ENCODE data around the gene EXOC3L1.

The EXOC3L1 gene

DNA sequence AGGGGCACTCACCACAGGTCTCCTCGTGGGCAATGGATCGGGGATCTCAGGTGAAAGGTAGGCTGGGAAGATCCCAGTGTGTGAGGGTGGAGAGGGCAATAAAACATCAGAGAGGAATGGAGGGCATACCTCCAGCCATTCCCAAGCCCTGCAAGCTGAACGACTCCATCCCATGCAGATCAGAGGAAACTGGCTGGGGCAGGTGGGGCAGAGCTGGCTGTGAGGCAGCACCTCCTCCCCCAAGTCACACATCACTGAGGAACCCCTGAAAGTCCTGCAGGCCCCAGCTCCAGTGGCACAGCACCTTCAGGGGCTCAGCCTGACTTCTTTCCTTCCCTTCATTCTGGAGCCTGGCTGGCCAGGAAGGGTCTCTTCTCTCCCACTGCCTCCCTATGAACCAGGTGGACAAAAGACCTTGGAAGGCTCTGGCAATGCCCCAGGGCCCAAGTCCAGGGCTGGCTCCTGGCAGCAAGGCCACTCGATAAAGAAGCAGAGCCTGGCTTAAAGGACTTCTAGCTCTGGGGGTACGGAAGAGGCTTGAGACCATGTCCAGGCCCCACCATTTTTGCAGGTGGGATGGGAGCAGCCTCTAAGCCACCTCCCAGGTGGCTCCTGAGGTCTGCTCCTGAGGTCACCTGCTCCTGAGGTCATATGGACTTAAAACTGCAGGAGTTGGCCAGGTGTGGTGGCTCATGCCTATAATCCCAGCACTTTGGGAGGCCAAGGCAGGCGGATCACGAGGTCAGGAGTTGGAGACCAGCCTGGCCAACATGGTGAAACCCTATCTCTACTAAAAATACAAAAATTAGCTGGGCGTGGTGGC lies 23.5 kb upstream of the EXOC3L1 start:
- TF ChIP-seq, protein P1, sequence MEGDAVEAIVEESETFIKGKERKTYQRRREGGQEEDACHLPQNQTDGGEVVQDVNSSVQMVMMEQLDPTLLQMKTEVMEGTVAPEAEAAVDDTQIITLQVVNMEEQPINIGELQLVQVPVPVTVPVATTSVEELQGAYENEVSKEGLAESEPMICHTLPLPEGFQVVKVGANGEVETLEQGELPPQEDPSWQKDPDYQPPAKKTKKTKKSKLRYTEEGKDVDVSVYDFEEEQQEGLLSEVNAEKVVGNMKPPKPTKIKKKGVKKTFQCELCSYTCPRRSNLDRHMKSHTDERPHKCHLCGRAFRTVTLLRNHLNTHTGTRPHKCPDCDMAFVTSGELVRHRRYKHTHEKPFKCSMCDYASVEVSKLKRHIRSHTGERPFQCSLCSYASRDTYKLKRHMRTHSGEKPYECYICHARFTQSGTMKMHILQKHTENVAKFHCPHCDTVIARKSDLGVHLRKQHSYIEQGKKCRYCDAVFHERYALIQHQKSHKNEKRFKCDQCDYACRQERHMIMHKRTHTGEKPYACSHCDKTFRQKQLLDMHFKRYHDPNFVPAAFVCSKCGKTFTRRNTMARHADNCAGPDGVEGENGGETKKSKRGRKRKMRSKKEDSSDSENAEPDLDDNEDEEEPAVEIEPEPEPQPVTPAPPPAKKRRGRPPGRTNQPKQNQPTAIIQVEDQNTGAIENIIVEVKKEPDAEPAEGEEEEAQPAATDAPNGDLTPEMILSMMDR (IDR thresholded peaks at IDR 0.05; ENCODE audit: low read depth, low read length): no peak
- no peak for DNase-seq (ENCODE audit: extremely low read depth, low read depth)

DNA sequence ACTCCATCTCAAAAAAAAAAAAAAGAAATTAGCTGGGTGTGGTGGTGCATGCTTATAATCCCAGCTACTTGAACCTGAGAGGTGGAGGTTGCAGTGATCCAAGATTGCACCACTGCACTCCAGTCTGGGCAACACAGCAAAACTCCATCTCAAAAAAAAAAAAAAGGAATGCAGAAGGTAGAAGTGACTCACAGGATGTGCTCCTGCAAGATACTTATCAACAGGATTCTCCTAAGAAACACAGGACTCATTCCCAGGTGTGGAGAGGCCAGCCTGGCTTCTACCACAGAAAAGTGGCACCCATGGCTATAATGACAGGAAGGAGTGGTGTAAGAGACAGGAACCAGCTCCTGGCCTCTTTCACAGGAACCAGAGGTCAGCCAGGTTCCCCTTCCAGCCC lies 22.8 kb upstream of the EXOC3L1 start:
- TF ChIP-seq, protein P1 (IDR thresholded peaks at IDR 0.05; ENCODE audit: low read depth, low read length): no peak
- DNase-seq (ENCODE audit: extremely low read depth, low read depth): no peak

DNA sequence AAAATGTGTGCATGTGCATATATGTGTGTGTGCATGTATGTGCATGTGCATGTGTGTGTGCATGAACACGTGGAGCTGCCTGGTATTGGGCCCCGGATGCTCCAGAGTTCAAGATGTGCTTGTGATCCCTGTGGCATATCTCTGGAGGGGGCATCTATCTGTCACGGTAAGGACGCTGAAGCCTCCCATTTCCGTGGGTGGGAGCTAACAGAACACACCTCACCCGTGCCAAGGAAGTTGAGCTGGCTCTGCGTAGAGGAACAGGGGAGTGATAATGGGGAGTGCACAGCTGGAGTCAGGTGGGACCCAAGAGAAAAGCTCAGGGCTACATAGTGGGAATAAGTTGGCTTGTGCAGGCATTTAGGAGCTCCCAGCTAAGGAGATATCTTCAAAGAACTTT lies 21.7 kb upstream of the EXOC3L1 start:
- DNase-seq (ENCODE audit: extremely low read depth, low read depth): no peak
- TF ChIP-seq, protein P1 (IDR thresholded peaks at IDR 0.05; ENCODE audit: low read depth, low read length): no peak

DNA sequence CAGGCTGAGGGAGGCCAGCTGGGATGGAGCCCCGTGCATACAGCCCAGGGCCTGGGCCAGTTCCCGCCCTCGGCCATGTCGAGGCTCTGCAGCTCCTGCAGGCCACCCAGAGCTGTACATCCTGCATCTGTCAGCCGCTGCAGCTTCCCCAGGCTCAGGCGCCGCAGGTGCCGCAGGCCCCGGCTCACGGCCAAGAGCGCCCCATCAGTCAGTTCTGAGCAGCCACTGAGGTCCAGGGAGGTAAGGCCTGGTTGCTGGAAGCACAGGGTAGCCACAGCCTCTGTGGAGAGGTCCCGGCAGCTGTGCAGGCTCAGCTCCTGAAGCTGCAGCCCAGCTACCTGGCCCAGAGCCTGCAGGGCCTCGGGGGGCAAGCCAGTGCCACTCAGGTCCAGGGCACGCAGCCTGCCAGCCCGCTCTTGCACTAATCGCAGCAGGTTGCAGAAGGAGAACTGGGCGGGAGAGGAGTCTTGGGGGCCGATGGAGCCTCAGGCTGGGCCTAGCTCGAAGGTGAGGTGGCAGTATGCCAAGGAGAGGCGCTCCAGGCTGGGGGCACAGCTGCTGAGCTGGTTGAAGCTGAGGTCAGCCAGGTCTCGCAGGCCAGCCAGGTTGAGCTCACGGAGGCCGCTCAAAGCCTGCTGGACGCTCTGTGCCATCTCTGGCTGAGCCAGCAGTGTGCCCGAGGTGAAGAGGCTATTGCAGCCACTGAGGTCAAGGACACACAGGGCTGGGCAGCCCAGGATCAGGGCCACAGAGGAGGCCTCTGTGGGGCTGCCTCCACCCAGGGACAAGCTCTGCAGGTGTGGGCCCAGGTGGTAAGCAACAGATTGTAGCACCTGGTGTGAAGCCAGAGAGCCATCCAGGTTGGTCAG lies 20.4 kb upstream of the EXOC3L1 start:
- TF ChIP-seq, protein P1 (IDR thresholded peaks at IDR 0.05; ENCODE audit: low read depth, low read length): no peak
- no peak for DNase-seq (ENCODE audit: extremely low read depth, low read depth)

DNA sequence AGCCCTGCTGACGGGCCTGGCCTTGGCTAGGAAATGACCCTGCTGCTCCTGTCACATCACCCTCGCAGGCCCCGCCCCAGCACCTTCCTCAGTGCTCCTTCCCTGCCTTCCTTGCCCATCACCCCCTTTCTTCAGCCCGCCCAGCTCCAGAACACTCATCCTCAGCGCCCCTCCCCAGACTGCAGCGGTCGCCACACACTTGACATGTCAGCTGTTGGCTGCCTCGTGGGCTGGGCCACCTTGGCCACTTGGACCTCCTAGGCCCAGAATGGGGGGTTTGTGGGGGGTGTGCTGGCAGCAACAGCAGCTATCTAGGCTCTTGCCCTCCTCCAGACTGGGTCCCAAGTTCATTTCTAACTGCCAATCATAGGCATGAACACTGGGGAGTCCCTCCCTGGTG lies 19.6 kb upstream of the EXOC3L1 start:
- no peak for DNase-seq (ENCODE audit: extremely low read depth, low read depth)
- TF ChIP-seq, protein P1 (IDR thresholded peaks at IDR 0.05; ENCODE audit: low read depth, low read length): no peak

DNA sequence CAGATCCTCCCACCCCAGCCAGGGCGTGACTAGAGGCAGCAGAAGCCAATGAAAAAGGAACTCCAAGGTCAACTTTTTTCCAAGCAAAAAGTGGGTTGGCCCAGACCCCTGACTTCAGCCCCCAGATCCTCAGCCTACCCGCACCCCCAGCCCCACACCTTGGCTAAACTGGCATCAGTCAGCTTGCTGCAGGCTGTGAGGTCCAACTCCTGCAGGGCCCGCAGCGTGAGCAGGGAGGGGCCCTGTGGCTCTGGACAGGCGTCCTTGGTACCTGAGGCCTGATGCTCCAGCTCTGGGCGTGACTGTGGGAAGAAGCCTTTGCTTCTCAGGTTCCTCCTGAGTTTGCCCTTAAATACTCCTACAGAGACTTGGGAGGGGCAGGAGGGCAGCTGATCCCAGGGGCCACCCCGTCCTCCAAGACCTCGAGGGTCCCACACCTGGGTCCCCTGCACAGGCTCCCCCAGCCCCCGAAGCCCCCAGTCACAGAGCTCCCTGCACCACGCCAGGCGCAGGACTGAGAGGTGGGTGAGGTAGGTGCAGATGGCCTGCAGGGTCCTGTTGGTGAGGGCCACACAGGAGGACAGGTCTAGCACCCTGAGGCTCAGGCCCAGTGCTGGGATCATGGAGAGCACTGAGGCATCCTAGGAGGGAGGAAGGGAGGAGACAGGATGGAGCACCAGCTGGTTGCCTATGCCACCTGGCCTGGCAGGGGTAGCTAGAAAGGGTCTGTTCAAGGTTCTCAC lies 18.4 kb upstream of the EXOC3L1 start:
- TF ChIP-seq, protein P1 (IDR thresholded peaks at IDR 0.05; ENCODE audit: low read depth, low read length): no peak
- no peak for DNase-seq (ENCODE audit: extremely low read depth, low read depth)

All from AG09319 (cell line).